Measurements from ENCODE around the gene MACO1.

GRCh38 chr1:25520446-25521061 lies 89.9 kb downstream of the MACO1 start:
- TF ChIP-seq CTCF (conservative IDR thresholded peaks at IDR 0.05; ENCODE audit: low read depth, low read length) = peak; percentile 85
- no peak for TF ChIP-seq EZH2 (IDR thresholded peaks at IDR 0.05; ENCODE audit: borderline replicate concordance, low read depth, low read length, poor library complexity, severe bottlenecking)
